ENCODE results near the gene MPPED1.

The MPPED1 gene

DNA sequence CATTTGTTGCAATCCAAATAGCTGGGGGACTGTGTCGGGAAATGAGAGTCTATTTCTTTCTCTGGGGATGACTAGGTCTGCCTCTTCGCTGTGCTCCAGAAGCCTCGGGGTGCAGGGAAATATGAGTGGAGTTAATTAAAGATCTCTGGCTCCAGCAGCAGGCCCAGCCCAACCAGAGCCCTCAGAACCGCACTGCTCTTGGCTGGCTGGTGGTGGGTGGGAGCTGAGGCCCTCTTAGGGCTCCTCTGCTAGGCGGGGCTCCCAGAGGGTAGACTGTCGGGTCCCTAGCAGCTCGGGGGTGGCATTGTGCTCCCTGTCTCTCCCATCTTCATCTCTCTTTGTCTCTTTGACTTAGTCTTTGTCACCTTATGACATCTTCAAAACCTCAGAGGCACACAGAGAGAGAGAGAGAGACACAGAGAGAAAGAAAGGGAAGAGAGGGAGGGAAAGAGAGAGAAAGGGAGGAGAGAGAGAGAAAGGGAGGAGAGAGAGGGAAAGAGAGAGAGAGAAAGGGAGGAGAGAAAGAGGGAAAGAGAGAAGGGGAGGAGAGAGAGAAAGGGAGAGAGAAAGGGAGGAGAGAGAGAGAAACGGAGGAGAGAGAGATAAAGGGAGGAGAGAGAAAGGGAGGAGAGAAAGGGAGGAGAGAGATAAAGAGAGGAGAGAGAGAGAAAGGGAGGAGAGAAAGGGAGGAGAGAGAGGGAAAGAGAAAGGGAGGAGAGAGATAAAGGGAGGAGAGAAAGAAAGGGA lies 20.2 kb downstream of the MPPED1 start:
- H3K4me2 ChIP-seq (ENCODE audit: low read depth, low read length, poor library complexity, severe bottlenecking), result no peak overlapping the region
- H3K4me1 ChIP-seq (ENCODE audit: insufficient read depth, low read length, poor library complexity, severe bottlenecking), result no peaks in the 10 kb centered on the region
- H3K9ac ChIP-seq (ENCODE audit: low read depth, low read length, poor library complexity, severe bottlenecking), result no peak overlapping the region
- TF ChIP-seq, protein P1, sequence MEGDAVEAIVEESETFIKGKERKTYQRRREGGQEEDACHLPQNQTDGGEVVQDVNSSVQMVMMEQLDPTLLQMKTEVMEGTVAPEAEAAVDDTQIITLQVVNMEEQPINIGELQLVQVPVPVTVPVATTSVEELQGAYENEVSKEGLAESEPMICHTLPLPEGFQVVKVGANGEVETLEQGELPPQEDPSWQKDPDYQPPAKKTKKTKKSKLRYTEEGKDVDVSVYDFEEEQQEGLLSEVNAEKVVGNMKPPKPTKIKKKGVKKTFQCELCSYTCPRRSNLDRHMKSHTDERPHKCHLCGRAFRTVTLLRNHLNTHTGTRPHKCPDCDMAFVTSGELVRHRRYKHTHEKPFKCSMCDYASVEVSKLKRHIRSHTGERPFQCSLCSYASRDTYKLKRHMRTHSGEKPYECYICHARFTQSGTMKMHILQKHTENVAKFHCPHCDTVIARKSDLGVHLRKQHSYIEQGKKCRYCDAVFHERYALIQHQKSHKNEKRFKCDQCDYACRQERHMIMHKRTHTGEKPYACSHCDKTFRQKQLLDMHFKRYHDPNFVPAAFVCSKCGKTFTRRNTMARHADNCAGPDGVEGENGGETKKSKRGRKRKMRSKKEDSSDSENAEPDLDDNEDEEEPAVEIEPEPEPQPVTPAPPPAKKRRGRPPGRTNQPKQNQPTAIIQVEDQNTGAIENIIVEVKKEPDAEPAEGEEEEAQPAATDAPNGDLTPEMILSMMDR (conservative IDR thresholded peaks at IDR 0.05; ENCODE audit: low read length), result no peak
- no peak for TF ChIP-seq EZH2phosphoT487 (IDR thresholded peaks at IDR 0.05; ENCODE audit: borderline replicate concordance)
- H3K9me3 ChIP-seq (ENCODE audit: insufficient read depth, low read depth, low read length), result no peaks in the 10 kb centered on the region
- H3K4me3 ChIP-seq (ENCODE audit: low read length, poor library complexity, severe bottlenecking), result no peak overlapping the region
- no peaks in the 10 kb centered on the region for H3K9me2 ChIP-seq (replicated peaks; ENCODE audit: low read depth, low read length)
- H3F3A ChIP-seq (ENCODE audit: low read depth), result no peaks in the 10 kb centered on the region
- no peak overlapping the region for H2AFZ ChIP-seq (ENCODE audit: low read length)
- H3K36me3 ChIP-seq (ENCODE audit: insufficient read depth, low read length), result no peaks in the 10 kb centered on the region
- H4K20me1 ChIP-seq (ENCODE audit: insufficient read depth, low read length, poor library complexity, severe bottlenecking), result no peaks in the 10 kb centered on the region
- no peaks in the 10 kb centered on the region for H3K27me3 ChIP-seq (ENCODE audit: insufficient read depth, low read length, poor library complexity, severe bottlenecking)
- H3K79me2 ChIP-seq (ENCODE audit: insufficient read depth, low read length), result no peaks in the 10 kb centered on the region

DNA sequence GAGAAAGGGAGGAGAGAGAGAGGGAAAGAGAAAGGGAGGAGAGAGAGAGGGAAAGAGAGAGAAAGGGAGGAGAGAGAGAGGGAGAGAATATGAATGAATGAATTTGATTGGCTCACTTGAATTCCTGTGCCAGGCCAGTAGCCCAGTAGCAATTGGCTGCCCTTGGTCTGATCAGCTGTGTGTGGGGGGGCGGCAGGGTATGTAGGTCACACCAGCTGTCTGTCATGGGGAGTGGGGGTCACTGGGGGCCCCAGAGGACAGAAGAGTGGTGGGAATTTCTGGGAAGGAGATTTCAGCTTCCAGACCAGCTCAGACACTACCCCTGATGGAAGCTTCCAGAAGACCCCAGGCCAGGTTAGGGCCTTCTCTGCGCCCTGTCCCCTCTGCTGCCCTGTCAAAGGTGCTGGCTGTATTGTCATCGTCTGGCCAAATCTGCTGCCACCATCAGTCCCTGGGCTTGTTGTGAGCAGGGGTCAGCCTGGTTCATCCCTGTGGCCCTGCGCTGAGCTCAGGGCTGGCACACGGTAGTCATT lies 21.1 kb downstream of the MPPED1 start:
- TF ChIP-seq, protein P1 (conservative IDR thresholded peaks at IDR 0.05; ENCODE audit: low read length), result no peak
- no peak for TF ChIP-seq EZH2phosphoT487 (IDR thresholded peaks at IDR 0.05; ENCODE audit: borderline replicate concordance)
- no peaks in the 10 kb centered on the region for H3K27me3 ChIP-seq (ENCODE audit: insufficient read depth, low read length, poor library complexity, severe bottlenecking)
- no peaks in the 10 kb centered on the region for H3K9me2 ChIP-seq (replicated peaks; ENCODE audit: low read depth, low read length)

DNA sequence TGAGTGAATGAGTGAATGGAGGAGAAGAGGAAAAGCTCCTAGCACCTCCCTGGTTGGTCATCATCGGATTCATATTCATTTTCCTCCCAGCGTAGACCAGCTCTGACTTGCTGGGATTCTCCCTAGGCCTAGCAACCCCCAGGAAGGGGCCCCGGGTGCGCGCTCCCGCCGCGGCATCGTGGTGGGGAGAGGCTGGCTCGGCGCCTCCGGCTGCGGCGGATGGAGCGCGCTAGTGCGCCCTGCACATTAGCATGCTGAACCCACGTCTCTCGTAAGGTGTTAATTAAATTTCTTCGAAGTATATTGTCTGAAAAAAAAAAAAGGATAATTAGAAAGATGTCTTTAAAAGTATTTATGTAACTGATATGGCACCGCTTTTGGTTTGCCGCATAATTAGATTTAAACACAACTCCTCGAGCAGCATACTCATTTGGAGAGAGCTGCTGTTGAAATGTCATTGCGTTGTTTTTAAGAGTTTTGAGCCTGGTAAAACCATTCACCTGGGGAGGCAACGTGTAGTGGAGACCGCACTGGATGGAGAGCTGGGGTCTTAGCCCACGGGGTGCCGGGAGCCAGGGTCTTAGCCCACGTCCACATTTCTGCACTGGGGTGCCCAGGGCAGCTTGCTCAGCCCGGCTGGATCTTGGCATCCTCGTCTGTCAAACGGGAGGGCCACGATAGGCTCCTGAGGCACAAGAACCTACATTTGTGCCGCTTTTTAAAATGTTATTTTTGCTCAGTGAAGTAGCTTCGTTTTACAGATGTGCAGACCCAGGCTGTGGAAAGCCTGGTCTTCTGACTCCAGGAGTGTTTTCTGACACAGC lies 21.8 kb downstream of the MPPED1 start:
- TF ChIP-seq, protein P1 (conservative IDR thresholded peaks at IDR 0.05; ENCODE audit: low read length), result no peak
- TF ChIP-seq EZH2phosphoT487 (IDR thresholded peaks at IDR 0.05; ENCODE audit: borderline replicate concordance), result no peak
- Histone ChIP-seq H3K4me2 (ENCODE audit: low read depth, low read length, poor library complexity, severe bottlenecking) (no peak overlapping the region), H3K27me3 (ENCODE audit: insufficient read depth, low read length, poor library complexity, severe bottlenecking) (no peaks in the 10 kb centered on the region), H3K36me3 (ENCODE audit: insufficient read depth, low read length) (no peaks in the 10 kb centered on the region), H3K9ac (ENCODE audit: low read depth, low read length, poor library complexity, severe bottlenecking) (no peak overlapping the region), H2AFZ (ENCODE audit: low read length) (no peak overlapping the region), H3F3A (ENCODE audit: low read depth) (no peaks in the 10 kb centered on the region), H3K79me2 (ENCODE audit: insufficient read depth, low read length) (no peaks in the 10 kb centered on the region), H3K4me1 (ENCODE audit: insufficient read depth, low read length, poor library complexity, severe bottlenecking) (no peaks in the 10 kb centered on the region), H3K4me3 (ENCODE audit: low read length, poor library complexity, severe bottlenecking) (no peak overlapping the region), H3K9me3 (ENCODE audit: insufficient read depth, low read depth, low read length) (no peaks in the 10 kb centered on the region), H4K20me1 (ENCODE audit: insufficient read depth, low read length, poor library complexity, severe bottlenecking) (no peaks in the 10 kb centered on the region), H3K9me2 (replicated peaks; ENCODE audit: low read depth, low read length) (no peaks in the 10 kb centered on the region)

More for the DNA sequence above, 21.1 kb downstream of the MPPED1 start:
- Histone ChIP-seq H3F3A (ENCODE audit: low read depth) (no peaks in the 10 kb centered on the region), H2AFZ (ENCODE audit: low read length) (no peak overlapping the region), H3K4me1 (ENCODE audit: insufficient read depth, low read length, poor library complexity, severe bottlenecking) (no peaks in the 10 kb centered on the region), H3K9ac (ENCODE audit: low read depth, low read length, poor library complexity, severe bottlenecking) (no peak overlapping the region), H3K4me3 (ENCODE audit: low read length, poor library complexity, severe bottlenecking) (no peak overlapping the region), H4K20me1 (ENCODE audit: insufficient read depth, low read length, poor library complexity, severe bottlenecking) (no peaks in the 10 kb centered on the region), H3K79me2 (ENCODE audit: insufficient read depth, low read length) (no peaks in the 10 kb centered on the region), H3K4me2 (ENCODE audit: low read depth, low read length, poor library complexity, severe bottlenecking) (no peak overlapping the region), H3K36me3 (ENCODE audit: insufficient read depth, low read length) (no peaks in the 10 kb centered on the region), H3K9me3 (ENCODE audit: insufficient read depth, low read depth, low read length) (no peaks in the 10 kb centered on the region)

All from Loucy (cell line).